ENCODE measurements around the gene SOHLH1. TPM values are rescaled to one million over a fixed set of nuclear protein-coding genes. Genes with fewer than 3 reads are reported as not detected.

The SOHLH1 gene
- total and polyA plus RNA-seq, 2 of the 13 experiments (the other 11 are each of a cell fraction or from before 2014, with no cell fraction given) = 0.15 TPM

DNA sequence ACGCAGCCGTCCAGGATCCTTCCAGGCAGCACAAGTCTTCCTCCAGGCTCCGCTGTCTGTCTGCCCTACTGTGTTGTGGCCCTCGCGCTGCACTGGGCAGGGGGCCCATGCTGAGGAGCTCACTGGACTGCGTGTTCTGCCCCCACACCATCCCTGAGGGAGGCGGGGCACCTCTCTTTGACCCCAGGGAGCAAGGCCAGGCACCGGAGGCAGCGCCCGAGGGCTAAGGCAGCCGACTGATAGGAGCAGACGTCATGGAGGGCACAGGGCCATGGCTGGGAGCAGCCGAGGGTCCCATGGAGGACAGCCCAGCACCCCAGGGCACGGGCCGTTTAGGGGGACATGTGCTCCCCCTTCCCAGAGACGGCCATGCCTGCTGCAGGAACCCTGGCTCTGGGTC lies 49.4 kb upstream of the SOHLH1 start:
- in situ Hi-C loops (cut with HindIII; ENCODE audit: extremely low pct_ligation_motif_present, low pct_unique_long_range_greater_than_20kb) = no loop called here
- TF ChIP-seq IKZF1 (IDR thresholded peaks at IDR 0.05) = no peak
- no peak for TF ChIP-seq KLF6 (CRISPR knock-in tag; IDR thresholded peaks at IDR 0.05)
- no peak for TF ChIP-seq SRSF1 (optimal IDR thresholded peaks at IDR 0.05; ENCODE audit: low read depth, low read length)
- TF ChIP-seq, protein P1, sequence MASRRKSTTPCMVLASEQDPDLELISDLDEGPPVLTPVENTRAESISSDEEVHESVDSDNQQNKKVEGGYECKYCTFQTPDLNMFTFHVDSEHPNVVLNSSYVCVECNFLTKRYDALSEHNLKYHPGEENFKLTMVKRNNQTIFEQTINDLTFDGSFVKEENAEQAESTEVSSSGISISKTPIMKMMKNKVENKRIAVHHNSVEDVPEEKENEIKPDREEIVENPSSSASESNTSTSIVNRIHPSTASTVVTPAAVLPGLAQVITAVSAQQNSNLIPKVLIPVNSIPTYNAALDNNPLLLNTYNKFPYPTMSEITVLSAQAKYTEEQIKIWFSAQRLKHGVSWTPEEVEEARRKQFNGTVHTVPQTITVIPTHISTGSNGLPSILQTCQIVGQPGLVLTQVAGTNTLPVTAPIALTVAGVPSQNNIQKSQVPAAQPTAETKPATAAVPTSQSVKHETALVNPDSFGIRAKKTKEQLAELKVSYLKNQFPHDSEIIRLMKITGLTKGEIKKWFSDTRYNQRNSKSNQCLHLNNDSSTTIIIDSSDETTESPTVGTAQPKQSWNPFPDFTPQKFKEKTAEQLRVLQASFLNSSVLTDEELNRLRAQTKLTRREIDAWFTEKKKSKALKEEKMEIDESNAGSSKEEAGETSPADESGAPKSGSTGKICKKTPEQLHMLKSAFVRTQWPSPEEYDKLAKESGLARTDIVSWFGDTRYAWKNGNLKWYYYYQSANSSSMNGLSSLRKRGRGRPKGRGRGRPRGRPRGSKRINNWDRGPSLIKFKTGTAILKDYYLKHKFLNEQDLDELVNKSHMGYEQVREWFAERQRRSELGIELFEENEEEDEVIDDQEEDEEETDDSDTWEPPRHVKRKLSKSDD (CRISPR knock-in tag; IDR thresholded peaks at IDR 0.05; ENCODE audit: low read depth) = no peak
- no peak for TF ChIP-seq TAF15 (IDR thresholded peaks at IDR 0.05; ENCODE audit: low read depth, low read length, poor library complexity, severe bottlenecking)
- TF ChIP-seq, protein P2, sequence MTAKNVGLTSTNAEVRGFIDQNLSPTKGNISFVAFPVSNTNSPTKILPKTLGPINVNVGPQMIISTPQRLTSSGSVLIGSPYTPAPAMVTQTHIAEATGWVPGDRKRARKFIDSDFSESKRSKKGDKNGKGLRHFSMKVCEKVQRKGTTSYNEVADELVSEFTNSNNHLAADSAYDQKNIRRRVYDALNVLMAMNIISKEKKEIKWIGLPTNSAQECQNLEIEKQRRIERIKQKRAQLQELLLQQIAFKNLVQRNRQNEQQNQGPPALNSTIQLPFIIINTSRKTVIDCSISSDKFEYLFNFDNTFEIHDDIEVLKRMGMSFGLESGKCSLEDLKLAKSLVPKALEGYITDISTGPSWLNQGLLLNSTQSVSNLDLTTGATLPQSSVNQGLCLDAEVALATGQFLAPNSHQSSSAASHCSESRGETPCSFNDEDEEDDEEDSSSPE (CRISPR knock-in tag; IDR thresholded peaks at IDR 0.05) = no peak
- TF ChIP-seq ZFY (CRISPR knock-in tag; IDR thresholded peaks at IDR 0.05) = no peak
- TF ChIP-seq ZNF224 (CRISPR knock-in tag; IDR thresholded peaks at IDR 0.05) = no peak
- TF ChIP-seq, protein P3, sequence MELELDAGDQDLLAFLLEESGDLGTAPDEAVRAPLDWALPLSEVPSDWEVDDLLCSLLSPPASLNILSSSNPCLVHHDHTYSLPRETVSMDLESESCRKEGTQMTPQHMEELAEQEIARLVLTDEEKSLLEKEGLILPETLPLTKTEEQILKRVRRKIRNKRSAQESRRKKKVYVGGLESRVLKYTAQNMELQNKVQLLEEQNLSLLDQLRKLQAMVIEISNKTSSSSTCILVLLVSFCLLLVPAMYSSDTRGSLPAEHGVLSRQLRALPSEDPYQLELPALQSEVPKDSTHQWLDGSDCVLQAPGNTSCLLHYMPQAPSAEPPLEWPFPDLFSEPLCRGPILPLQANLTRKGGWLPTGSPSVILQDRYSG (CRISPR knock-in tag; IDR thresholded peaks at IDR 0.05) = no peak
- no peak for TF ChIP-seq SRY (CRISPR knock-in tag; IDR thresholded peaks at IDR 0.05)
- TF ChIP-seq ZNF451 (CRISPR knock-in tag; IDR thresholded peaks at IDR 0.05) = no peak
- TF ChIP-seq, protein P4, sequence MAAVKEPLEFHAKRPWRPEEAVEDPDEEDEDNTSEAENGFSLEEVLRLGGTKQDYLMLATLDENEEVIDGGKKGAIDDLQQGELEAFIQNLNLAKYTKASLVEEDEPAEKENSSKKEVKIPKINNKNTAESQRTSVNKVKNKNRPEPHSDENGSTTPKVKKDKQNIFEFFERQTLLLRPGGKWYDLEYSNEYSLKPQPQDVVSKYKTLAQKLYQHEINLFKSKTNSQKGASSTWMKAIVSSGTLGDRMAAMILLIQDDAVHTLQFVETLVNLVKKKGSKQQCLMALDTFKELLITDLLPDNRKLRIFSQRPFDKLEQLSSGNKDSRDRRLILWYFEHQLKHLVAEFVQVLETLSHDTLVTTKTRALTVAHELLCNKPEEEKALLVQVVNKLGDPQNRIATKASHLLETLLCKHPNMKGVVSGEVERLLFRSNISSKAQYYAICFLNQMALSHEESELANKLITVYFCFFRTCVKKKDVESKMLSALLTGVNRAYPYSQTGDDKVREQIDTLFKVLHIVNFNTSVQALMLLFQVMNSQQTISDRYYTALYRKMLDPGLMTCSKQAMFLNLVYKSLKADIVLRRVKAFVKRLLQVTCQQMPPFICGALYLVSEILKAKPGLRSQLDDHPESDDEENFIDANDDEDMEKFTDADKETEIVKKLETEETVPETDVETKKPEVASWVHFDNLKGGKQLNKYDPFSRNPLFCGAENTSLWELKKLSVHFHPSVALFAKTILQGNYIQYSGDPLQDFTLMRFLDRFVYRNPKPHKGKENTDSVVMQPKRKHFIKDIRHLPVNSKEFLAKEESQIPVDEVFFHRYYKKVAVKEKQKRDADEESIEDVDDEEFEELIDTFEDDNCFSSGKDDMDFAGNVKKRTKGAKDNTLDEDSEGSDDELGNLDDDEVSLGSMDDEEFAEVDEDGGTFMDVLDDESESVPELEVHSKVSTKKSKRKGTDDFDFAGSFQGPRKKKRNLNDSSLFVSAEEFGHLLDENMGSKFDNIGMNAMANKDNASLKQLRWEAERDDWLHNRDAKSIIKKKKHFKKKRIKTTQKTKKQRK (IDR thresholded peaks at IDR 0.05; ENCODE audit: low read length) = no peak
- TF ChIP-seq NCOR1 (IDR thresholded peaks at IDR 0.05; ENCODE audit: borderline replicate concordance, low read length) = no peak
- no peak for TF ChIP-seq BORCS8-MEF2B (CRISPR knock-in tag; IDR thresholded peaks at IDR 0.05)
- no peak for TF ChIP-seq ZSCAN30 (CRISPR knock-in tag; IDR thresholded peaks at IDR 0.05)
- TF ChIP-seq KMT2A (CRISPR knock-in tag; IDR thresholded peaks at IDR 0.05) = no peak
- TF ChIP-seq, protein P5, sequence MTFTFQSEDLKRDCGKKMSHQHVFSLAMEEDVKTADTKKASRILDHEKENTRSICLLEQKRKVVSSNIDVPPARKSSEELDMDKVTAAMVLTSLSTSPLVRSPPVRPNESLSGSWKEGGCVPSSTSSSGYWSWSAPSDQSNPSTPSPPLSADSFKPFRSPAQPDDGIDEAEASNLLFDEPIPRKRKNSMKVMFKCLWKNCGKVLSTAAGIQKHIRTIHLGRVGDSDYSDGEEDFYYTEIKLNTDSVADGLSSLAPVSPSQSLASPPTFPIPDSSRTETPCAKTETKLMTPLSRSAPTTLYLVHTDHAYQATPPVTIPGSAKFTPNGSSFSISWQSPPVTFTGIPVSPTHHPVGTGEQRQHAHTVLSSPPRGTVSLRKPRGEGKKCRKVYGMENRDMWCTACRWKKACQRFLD (CRISPR knock-in tag; IDR thresholded peaks at IDR 0.05; ENCODE audit: borderline replicate concordance) = no peak

More for the DNA sequence above, 49.4 kb upstream of the SOHLH1 start:
- Histone ChIP-seq H3K27ac (ENCODE audit: extremely low read length, insufficient read depth, low read length) (no peak overlapping the region), H3K4me2 (ENCODE audit: low read depth, low read length) (no peak overlapping the region), H3K36me3 (replicated peaks in 1 of 2; ENCODE audit: control insufficient read depth in 1 of 2, insufficient read depth in 2 of 2, low read length in 2 of 2) (no peaks in the 10 kb centered on the region), H3K9ac (ENCODE audit: insufficient read depth, low read depth, low read length) (no peak overlapping the region), H4K20me1 (ENCODE audit: insufficient read depth, low read length) (0 out of 2 replicates have a peak, but pooled peaks cover 5% of the 10 kb centered on the region), H3K4me3 (replicated peaks in 1 of 3; ENCODE audit: insufficient read depth in 1 of 3, low read depth in 2 of 3, low read length in 3 of 3) (no peak overlapping the region), H2AFZ (ENCODE audit: low read length) (no peak overlapping the region), H3K27me3 (ENCODE audit: control insufficient read depth in 1 of 2, insufficient read depth in 2 of 2, low read length in 2 of 2) (peaks cover 37 to 83% of the 10 kb centered on the region in 2 experiments; a peak in 4 of 5 replicates), H3K9me3 (ENCODE audit: low read length) (no peaks in the 10 kb centered on the region), H3K79me2 (ENCODE audit: insufficient read depth, low read length) (no peaks in the 10 kb centered on the region), H3K4me1 (ENCODE audit: insufficient read depth, low read length) (no peaks in the 10 kb centered on the region)
- ATAC-seq (no peak), FAIRE-seq (no peak), DNase-seq (ENCODE audit: low spot score) (no peak)
- POLR2A ChIA-PET = no interaction called here
- CTCF ChIA-PET (ENCODE audit: low intra/inter-chr PET ratio, low total read pairs) = no interaction called here
- intact Hi-C loops (cut with micrococcal nuclease; ENCODE audit: unreplicated experiment) = no loop called here
- no TSS peak for BruUV-seq (replicated peaks)
- no CpG with 5 or more reads among the region's 16 CpGs for WGBS (ENCODE audit: low lambda C conversion rate)

Measured in HepG2 (cell line).